A673 (cell line): ENCODE data around the gene SERP2. TPM values are rescaled to one million over a fixed set of nuclear protein-coding genes. Genes with fewer than 3 reads are reported as not detected.

Experiments
- BruUV-seq: library from RNA; stranded (reverse); fragments of 400-500 nt; replicated peaks from 2 replicates; lab custom pipeline; 2021; lab: Mats Ljungman, UMichigan
- CTCF ChIA-PET: fragments of 300-600 bp; sonication (Branson Sonifier 250); formaldehyde crosslinking; loops from one replicate; lab custom pipeline; 2022; ENCODE audit warnings: antibody characterized with exemption; lab: Charles Lee
- POLR2A ChIA-PET: fragments of 300-600 bp; sonication (Branson Sonifier 250); formaldehyde crosslinking; loops from one replicate; lab custom pipeline; 2022; ENCODE audit warnings: antibody characterized with exemption; ENCODE audit not compliant: low non-redundant PET; lab: Charles Lee
- DNase-seq: peaks from one replicate; pipeline ENCODE4 v3.0.0-alpha.2; 2015; ENCODE audit warnings: low spot score
- H3K27ac ChIP-seq: fragments of 200-600 bp; sonication (generic); 2 replicates; pipeline ENCODE4 v1.5.1; 2016; ENCODE audit warnings: mixed run types, low read depth, mild to moderate bottlenecking, mixed read lengths, antibody characterized with exemption, low read length; ENCODE audit not compliant: poor library complexity, severe bottlenecking
- H3K27me3 ChIP-seq: fragments of 200-600 bp; sonication (generic); replicated peaks from 2 replicates; pipeline ENCODE4 v1.6.1; 2017; ENCODE audit warnings: mixed run types, low read depth, mild to moderate bottlenecking, mixed read lengths, antibody characterized with exemption, low read length; ENCODE audit not compliant: insufficient read depth, poor library complexity
- H3K36me3 ChIP-seq: fragments of 200-600 bp; sonication (generic); 2 replicates; pipeline ENCODE4 v1.6.1; 2016; ENCODE audit warnings: mixed run types, mild to moderate bottlenecking, mixed read lengths, antibody characterized with exemption, low read length; ENCODE audit not compliant: insufficient read depth, poor library complexity, severe bottlenecking
- H3K4me1 ChIP-seq: fragments of 200-600 bp; sonication (generic); 2 replicates; pipeline ENCODE4 v1.6.1; 2017; ENCODE audit warnings: mixed run types, mild to moderate bottlenecking, mixed read lengths, antibody characterized with exemption, low read length; ENCODE audit not compliant: insufficient read depth, poor library complexity, severe bottlenecking
- H3K4me3 ChIP-seq: fragments of 200-600 bp; sonication (generic); 2 replicates; pipeline ENCODE4 v1.5.1; 2016; ENCODE audit warnings: low read depth, mixed run types, mild to moderate bottlenecking, mixed read lengths, low read length; ENCODE audit not compliant: poor library complexity, severe bottlenecking
- H3K9me3 ChIP-seq: fragments of 200-600 bp; sonication (generic); 2 replicates; pipeline ENCODE4 v1.6.1; 2016; ENCODE audit warnings: mixed run types, low read depth, mild to moderate bottlenecking, mixed read lengths, antibody characterized with exemption, low read length; ENCODE audit not compliant: poor library complexity, severe bottlenecking
- CTCF ChIP-seq: fragments of 300-800, 200-600 bp; sonication (generic); conservative IDR thresholded peaks from 2 replicates; pipeline ENCODE4 v1.5.1; 2017; ENCODE audit warnings: low read depth, mild to moderate bottlenecking, antibody characterized with exemption, low read length, moderate library complexity, mixed read lengths
- EZH2 ChIP-seq: fragments of 200-600 bp; sonication (generic); IDR thresholded peaks from 2 replicates; pipeline ENCODE4 v1.6.1; 2017; ENCODE audit warnings: borderline replicate concordance, low read depth, mild to moderate bottlenecking, mixed read lengths, antibody characterized with exemption, low read length; ENCODE audit not compliant: poor library complexity, severe bottlenecking
- intact Hi-C: fragments of 100-400 bp; cut with micrococcal nuclease; formaldehyde crosslinking; loops from one replicate; pipeline ENCODE4 v1.10.0; 2022; ENCODE audit not compliant: unreplicated experiment
- total RNA-seq: library from RNA; stranded (reverse); gene quantifications from 2 replicates; pipeline ENCODE4 v1.2.3, GENCODE V29; 2021

The SERP2 gene
- total RNA-seq, 1 experiment from 2014 or later, result 0.69 TPM

GRCh38 chr13:44352671-44353070, 21.0 kb upstream of the SERP2 start:
- CTCF ChIA-PET, result no interaction called here
- no peak overlapping the region for H3K4me3 ChIP-seq
- H3K4me1 ChIP-seq, result no peaks in the 10 kb centered on the region
- DNase-seq, result no peak
- POLR2A ChIA-PET, result no interaction called here
- no peak overlapping the region for H3K27ac ChIP-seq
- intact Hi-C loops, result no loop called here
- no peaks in the 10 kb centered on the region for H3K9me3 ChIP-seq
- TF ChIP-seq EZH2, result no peak
- no peak for TF ChIP-seq CTCF
- no TSS peak for BruUV-seq
- no peaks in the 10 kb centered on the region for H3K36me3 ChIP-seq
- no peaks in the 10 kb centered on the region for H3K27me3 ChIP-seq

GRCh38 chr13:44354331-44354730, 19.3 kb upstream of the SERP2 start:
- Histone ChIP-seq H3K9me3 (no peaks in the 10 kb centered on the region), H3K4me1 (no peaks in the 10 kb centered on the region), H3K27me3 (no peaks in the 10 kb centered on the region), H3K4me3 (no peak overlapping the region), H3K27ac (no peak overlapping the region), H3K36me3 (no peaks in the 10 kb centered on the region)
- intact Hi-C loops, result no loop called here
- no peak for DNase-seq
- ChIA-PET POLR2A (no interaction called here), CTCF (no interaction called here)
- TF ChIP-seq EZH2, result no peak
- no peak for TF ChIP-seq CTCF
- BruUV-seq, result no TSS peak

- H3K27me3 ChIP-seq, result no peaks in the 10 kb centered on the region
- no peaks in the 10 kb centered on the region for H3K36me3 ChIP-seq
- no peak overlapping the region for H3K4me3 ChIP-seq
- no peak overlapping the region for H3K27ac ChIP-seq
- no TSS peak for BruUV-seq
- ChIA-PET CTCF (no interaction called here), POLR2A (no interaction called here)
- H3K9me3 ChIP-seq, result no peaks in the 10 kb centered on the region
- DNase-seq, result no peak
- no peak for TF ChIP-seq CTCF
- TF ChIP-seq EZH2, result no peak
- intact Hi-C loops, result no loop called here
- no peaks in the 10 kb centered on the region for H3K4me1 ChIP-seq
Observed at GRCh38 chr13:44354884-44355283, 18.7 kb upstream of the SERP2 start.
